Stimulated activated CD4-positive, alpha-beta T cell treated with anti-CD3 and anti-CD28 coated beads, Interleukin-2, amount 100 ng/mL, for 48 hours (primary cell): ENCODE results near the gene SLC18A2.
"Not testable (repeated sequence)": the region's sequence is repeated elsewhere in the genome, so short reads cannot be mapped to it uniquely, and the experiment has no call there.

Experiments
- DNase-seq, 2 donors: peaks; one replicate each; pipeline ENCODE4 v3.0.0-alpha.2; 2020

SLC18A2 gene

DNA sequence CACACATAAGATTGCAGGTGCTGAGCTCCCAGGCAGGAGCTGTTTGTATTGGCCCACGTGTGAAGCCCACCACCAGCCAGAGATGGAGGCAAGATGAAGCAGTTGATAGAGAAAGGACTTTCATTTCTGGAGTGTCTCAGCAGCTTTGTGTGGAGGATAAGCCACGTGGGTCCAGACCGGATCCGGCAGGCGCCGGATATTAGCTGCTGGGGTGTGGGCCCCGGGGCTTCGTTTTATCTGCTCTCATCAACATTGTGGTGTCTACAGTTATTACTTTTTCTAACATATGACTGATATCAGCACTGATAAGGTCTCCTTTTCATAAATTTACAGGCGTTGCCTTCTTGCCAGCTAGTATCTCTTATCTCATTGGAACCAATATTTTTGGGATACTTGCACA, 25.5 kb downstream of the SLC18A2 start:
- no peak for DNase-seq

DNA sequence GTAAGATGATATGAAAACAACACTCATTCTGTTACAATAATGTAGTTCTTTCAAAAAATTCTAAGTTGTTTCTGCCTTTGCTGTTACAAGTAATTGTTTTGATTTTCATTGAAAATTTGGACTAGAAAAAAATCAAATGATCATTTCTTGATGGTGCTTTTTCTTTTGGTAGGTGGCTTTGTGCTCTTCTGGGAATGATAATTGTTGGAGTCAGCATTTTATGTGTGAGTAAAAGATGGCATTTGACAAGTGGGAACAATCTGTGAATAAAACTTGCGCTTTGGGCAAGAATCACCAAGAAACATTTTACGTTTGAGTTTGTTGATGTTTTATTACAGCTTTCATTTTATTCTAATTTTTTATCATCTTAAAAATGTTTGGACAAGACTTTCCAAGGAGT, 25.9 kb downstream of the SLC18A2 start:
- DNase-seq = no peak

DNA sequence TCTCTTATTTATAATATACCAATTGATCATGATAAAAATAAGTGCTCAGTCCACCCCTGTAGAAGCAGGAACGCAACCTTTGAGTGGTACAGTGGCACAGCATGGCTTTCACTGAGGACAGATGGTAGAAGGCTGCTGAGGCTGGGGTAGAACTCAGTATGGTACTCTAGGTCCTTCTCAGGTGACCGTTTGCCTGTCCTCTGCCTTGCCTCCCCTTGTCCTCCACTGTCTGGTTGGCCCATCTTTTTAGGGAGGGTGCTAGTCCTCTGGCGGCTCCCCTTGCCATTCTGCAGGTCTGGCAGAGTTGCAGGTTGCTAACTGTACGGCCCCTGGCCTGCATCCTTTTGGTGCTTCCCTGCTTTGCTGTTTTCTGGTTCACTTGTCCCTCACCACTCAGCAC, 27.3 kb downstream of the SLC18A2 start:
- DNase-seq = no peak

DNA sequence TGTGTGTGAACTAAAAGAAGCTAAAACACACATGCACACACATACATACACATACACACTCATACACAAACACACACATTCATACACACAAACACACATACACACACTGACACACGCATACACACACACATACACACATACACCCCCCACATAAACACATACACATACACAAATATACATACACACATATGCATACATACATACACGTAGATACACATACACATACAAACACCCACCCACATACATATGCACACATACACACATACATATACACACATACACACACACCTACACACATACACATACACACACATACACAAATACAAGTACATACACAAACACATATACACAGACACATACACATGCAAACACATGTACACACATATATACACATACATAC, 28.0 kb downstream of the SLC18A2 start:
- DNase-seq = no peak

DNA sequence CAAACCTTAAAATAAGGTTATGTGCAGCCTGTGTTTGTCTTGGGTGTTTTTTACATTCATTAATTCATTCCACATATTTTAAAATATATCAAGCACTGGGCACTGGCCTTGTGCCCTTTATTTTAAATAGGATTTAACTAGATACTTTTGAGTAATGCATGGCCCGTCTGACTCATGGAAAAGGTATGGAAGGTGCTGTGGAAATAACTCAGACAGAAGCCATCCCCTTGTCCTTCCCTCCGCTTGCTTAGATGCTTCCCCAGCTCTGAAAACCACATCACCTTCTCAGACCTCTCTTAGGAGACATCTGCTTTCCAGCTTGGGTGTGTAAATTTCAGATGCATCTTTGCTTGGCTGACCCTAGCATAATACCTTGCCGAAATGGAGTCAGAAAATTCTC, 30.5 kb downstream of the SLC18A2 start:
- DNase-seq = no peak

DNA sequence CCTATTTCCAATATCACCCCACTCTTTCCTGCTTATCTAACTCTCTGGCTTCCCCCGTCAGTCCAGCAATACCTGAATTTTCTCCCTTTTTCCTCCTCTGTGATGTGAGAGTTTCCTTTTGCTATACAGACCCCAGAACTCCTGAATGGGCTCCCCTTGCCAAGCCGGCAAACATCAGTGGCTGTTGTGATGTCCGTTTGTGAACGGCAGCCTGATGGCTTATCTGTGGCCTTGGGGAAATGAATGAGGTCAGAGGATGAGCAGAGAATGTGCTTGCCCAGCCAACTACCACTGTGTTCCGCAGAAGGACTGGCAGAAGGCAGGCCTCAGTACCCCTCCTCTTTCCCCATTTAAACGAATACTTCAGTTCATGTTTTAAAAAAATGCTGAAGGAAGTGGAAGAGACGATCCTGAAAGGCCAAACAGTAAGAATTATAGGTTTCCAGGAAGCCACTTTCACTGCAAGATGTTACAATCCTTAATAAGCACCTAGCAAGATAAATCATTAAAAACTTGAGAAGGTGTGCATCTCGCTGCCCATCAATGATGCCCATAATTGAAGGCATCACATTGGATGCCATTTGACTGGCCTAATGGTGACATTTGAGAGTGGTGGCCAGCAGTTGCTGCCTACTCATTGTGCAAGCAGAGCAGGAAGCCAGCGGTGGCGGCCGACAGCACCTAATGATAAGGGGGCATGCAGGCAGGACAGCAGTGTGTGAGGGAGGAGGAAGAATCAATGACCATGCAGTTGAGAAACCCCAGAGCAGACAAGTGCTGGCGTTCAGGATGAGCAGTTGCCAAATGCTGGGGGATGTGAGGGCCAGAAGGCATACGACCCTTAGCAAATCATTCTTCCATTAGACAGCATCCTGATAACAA, 31.5 kb downstream of the SLC18A2 start:
- no peak for DNase-seq

DNA sequence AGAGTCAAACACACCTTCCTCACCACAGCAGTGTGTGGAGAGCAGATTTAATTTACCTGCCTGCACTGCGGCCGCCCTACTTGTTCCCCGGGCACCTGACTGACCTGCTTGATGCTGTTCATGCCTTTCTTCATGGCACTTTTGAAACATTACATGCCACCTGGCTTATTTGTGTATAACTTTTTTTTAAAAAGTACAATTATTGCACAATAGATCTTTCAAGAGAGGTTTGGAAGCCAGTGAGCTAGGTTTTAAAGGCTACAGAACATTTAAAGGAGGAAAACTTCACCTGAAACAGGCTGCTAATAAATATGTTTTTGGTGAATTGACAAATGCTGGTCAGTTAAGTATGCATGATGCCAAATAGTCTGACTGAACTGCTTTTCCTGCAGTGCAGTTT, 33.1 kb downstream of the SLC18A2 start:
- DNase-seq = no peak

DNA sequence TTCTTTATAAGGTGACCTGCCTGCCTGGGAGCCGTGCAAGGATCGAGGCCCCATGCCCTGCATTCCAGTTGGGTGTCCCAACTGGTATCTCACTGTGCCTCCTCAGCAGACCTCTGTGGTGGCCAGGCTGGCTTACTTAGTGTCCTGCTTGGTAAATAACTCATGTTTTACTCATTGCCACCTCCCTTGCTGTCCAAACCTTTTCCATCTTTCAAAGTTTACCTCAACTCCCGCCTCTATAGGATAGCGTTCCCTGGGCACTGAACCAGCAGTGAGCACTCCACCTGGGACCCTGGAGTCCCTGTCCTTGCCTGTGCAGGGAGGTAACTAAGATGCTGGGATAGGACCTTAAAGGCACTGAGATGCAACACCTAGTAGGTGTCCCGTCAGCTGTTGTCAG, 33.6 kb downstream of the SLC18A2 start:
- DNase-seq = no peak

DNA sequence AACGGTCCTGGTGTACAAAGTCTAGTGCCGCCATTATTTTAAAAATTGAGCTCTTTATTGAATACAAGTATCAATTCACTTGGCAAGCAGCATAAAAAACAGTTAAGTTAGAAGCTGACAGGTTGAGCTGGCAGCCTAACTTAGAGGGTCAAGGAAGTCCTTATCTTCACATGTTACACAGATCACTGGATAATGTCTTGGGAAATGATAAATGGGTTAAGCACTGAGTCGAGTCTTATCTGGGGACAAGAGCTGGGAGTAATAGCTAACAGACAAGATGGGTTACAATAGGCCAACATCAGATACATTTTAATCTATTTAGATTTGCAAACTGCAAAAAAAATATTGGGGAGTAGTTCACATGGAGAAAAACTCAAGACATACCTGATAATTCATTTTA, 34.2 kb downstream of the SLC18A2 start:
- no peak for DNase-seq

DNA sequence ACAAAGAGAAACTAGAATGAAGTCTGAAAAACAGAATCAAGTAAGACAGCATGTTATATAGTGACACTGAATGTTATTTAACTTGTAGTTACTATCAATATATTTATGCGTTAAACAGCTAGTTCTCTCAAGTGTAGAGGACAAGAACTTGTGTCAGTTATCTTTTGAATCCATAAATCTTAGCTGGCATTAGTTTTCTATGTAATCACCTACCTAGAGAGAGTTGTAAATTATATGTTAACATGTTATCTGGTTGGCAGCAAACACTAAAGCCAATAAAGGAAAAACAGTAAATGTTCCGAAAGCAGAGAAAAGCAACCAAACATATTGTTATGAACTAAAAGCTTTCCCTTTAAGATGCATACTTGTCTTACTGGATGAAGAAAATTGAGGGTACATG, 36.8 kb downstream of the SLC18A2 start:
- DNase-seq = no peak

DNA sequence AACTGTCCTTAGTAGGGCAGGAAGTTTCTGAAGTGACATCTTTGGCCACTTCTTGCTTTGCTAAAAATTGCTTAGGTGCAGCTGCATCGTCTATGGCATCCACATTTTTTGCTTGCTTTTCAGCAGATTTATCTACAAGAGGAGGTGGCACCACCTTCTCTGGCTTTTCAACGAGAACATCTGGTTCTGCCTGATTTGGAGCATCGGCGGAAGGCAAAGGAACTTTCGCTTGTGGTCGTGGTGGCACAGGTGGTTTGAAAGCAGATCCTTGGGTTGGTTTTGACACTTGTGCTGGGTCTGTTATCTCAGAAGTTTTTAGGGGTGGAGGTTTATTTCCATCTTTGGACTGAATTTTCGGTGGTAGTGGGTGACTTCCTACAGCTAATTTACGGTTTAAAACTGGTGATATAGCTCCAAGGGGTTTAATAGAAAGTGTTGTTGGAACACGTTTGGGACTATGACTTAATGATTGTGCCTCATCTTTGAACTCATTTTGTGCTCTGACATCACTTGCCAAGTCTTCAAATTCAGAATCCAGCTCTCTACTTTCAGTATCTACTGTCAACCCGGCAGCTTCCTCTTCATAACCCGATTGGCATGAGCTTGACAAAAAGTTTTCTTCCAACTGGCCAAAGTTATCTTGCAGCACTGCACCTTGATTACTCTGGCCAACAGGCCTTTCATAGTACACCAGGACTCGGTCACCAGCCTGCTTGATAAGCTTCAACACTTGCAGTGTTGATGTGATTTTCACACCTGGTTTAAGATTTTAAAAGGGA, 44.0 kb downstream of the SLC18A2 start:
- DNase-seq = no peak

DNA sequence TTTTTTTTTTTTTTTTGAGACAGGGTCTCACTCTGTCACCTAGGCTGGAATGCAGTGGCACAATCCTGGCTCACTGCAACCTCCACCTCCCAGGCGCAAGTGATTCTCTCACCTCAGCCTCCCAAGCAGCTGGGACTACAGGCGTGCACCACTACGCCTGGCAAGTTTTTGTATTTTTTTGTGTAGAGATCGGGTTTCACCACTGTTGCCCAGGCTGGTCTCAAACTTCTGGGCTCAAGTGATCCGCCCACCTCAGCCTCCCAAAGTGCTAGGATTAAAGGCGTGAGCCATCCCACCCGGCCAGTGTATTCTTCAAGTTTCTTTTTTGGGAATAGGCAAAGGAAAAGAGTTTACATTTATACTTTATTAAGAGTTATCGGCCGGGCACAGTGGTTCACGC, 50.0 kb downstream of the SLC18A2 start:
- DNase-seq = not testable (repeated sequence)

DNA sequence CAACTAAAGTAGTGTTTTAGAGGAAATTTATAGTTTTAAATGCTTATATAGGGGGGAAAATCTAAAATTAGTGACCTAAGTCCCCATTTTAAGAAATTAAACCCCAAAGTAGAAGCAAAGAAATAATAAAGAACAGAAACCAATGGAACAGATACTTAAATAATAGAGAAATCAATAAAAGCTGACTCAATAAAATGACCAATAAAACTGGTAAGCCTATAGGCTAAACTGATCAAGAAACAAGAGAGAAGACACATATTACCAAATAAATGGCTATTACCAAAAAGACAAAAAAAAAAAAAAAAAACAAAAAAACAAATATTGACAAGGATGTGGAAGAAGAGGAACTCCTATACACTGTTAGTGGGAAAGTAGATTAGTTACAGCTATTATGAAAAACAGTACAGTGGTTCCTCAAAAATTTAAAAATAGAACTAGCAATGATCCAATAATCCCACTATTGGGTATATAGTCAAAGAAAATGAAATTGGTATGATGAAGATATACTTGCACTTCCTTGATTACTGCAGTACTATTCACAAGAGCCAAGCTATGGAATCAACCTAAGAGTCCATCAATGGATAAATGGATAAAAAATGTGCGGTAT, 53.2 kb downstream of the SLC18A2 start:
- DNase-seq = no peak

DNA sequence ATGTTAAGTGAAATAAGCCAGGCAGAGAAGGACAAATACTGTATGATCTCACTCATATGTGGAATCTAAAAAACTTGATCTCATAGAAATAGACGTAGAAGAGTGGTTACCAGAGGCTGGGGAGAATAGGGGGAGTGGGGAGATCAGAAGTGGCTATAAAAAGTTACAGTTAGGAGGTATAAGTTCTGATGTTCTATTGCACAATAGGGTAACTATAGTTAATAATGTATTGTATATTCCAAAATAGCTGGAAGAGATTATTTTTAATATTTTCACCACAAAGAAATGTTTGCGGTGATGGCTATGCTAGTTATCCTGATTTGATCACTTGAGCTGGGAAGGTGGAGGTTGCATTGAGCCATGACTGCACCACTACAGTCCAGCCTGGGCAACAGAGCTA, 53.8 kb downstream of the SLC18A2 start:
- DNase-seq = no peak

DNA sequence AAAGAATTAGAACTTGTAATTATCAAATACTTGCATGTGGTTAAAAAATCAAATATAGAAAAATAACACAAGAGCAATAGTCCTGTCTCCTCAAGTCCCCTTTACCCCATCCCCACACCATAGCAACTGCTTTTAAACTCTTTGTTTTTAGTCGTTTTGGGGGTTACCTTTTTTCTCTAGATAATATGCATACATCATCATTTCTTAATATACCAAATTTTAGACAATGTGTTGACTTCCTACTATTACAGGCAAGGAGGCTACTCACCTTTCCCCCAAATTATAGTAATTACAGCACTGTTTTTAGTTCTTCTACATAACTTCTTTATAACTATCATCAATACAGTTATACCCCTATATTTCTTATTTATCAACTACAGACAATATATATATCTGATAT, 57.3 kb downstream of the SLC18A2 start:
- DNase-seq = no peak

DNA sequence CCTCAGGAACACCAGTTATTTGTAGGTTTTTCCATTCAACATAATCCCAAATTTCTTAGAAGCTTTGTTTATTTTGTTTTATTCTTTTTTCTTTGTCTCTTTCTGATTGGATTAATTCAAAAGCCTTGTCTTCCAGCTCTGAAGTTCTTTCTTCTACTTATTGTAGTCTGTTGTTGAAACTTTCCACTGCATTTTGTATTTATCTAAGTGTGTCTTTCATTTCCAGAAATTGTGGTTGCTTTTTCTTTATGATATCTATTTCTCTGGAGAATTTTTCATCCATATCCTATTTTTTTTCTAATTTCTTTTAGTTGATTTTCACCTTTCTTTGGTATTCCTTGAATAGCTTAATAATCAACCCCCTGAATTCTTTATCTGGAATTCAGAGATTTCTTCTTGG, 58.5 kb downstream of the SLC18A2 start:
- DNase-seq = no peak

DNA sequence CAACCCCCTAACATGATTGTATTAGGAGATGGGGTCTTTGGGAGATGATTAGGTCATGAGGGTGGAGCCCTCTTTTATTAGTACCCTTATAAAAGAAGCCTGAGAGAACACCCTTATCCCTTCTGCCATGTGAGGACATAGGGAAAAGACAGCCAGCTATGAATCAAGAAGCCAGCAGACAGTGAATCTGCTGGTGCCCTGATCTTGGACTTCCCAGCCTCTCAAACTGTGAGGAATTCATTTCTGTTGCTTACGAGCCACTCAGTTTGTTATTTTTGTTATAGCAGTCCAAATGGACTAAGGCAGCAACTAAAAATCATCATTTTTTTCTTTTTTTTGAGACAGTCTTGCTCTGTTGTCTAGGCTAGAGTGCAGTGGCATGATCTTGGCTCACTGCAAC, 59.8 kb downstream of the SLC18A2 start:
- no peak for DNase-seq

DNA sequence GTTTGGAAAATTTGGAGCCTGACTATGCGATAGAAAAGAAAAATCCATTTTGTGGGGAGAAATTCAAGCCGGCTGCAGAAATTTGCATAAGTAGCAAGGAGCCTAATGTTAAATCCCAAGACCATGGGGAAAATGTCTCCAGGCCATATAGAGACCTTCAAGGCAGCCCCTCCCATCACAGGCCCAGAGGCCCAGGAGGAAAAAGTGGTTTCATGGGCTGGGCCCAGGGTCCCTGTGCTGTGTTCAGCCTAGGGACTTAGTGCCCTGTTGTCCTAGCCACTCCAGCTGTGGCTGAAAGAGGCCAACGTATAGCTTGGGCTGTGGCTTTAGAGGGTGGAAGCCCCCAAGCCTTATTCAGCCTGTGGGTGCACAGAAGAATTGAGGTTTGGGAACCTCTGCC, 62.5 kb downstream of the SLC18A2 start:
- DNase-seq = not testable (repeated sequence)

DNA sequence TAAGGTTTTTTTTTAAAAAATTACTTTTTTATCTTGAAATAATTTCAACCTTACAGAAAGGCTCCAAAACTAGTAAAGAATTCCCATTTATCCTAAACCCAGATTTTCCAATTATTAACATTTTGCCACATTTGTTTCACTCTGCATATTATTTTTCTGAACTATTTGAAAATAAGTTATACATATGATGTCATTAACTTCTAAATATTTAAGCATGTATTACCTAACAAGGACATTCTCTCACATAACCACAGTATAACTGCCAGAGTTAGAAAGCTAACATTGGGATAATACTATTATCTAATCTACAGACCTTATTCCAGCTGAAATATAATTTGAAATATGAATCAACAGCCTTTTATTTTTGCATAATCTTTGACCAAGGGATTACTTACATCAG, 65.8 kb downstream of the SLC18A2 start:
- no peak for DNase-seq

DNA sequence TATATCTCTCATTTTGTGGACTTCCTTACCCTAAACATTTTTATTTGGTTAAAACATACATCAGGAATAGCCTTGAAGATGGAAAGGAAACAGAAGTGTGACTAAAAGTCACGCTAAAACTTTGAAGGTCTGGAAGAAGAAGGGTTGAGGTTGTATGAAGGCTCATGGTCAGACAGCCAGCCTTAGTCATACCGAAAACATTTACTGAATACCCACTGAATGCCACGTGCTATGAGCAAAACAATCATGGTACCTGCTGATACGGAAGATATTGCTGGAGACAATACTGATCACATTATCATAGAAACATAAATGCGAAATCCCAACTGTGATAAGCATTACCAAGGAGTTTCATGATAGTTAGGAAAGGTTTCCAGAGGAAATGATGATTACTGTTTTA, 70.3 kb downstream of the SLC18A2 start:
- DNase-seq = no peak

DNA sequence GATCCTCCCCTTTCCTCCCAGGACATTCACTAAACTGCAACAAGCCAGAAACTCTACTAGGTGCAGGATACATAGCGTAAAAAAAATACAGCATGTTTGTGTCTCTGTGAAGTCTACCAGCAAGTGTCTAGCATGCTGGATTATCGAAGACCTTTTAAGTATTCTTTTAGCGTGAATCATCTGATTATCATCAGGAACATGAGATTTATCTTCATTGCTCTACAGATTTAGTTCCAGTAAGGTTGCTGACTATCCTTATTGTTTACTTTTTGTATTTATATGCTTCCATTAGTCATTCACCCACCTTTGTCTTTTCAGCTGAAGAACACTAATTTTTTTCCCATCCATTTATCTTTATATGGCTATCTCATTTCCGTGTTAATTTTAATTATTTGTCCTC, 71.5 kb downstream of the SLC18A2 start:
- no peak for DNase-seq

DNA sequence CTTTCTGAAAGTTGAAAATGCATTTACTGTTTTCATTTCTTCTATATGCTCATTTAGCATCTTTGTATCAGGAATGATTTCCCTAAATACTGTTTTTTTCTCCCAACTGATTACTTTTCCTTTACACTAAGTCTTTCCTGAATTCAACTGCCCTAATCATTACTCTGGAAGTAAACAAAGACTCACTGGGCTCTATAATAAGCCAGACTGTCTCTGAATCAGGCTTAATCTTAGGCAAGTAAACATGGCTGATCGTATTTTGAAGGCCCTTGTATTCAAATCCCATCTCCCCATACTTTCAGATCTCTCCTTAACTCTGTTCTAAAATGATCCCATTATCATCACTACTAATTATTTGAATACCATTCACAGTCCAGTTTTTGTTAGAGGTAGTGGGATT, 72.7 kb downstream of the SLC18A2 start:
- no peak for DNase-seq

DNA sequence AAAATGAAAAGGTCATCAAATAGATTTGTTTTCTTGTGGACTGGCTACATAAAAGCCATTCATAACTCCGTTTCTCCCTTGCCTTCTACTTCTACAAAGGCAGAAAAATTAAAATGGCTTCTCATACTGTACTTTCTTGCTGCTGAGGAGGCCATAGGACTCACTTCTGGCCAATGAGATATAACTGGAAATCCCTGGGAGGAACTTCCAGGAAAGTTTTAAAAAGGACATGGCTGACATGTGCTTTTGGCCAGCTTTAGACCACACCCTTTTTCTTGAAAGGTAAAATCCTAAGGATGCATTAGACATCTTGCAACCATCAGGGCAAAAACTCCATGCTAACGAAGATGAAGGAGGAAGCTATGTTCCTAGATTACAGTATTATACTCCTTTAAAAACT, 75.8 kb downstream of the SLC18A2 start:
- no peak for DNase-seq

DNA sequence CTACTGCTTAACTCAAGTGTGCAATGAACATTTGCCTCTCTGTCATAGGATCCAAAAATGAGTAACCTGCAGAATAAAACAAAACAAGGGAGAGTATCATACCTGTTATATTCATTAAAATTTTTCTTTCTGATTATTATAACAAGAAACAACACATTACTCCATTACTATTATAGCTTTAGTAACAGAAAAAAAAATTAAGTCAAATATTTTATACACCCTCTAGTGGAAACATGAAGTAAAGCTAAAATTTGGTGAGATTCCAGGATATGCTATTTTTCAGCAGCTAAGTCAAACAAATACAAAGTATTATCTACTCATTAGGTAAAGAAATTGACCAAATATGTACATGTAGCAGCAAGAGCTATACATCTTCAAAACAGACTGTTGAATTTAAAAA, 78.0 kb downstream of the SLC18A2 start:
- no peak for DNase-seq
